AG09319 (cell line): ENCODE results near the gene SLC7A9.

Source experiments
- DNase-seq: peaks from one replicate; pipeline ENCODE4 v3.0.0-alpha.2; 2010; ENCODE audit warnings: low read depth; ENCODE audit errors: extremely low read depth
- CTCF ChIP-seq: IDR thresholded peaks from 2 replicates; pipeline ENCODE4 v1.5.1; 2011; ENCODE audit warnings: low read depth, mild to moderate bottlenecking, inconsistent platforms, low read length, moderate library complexity

The SLC7A9 gene

DNA sequence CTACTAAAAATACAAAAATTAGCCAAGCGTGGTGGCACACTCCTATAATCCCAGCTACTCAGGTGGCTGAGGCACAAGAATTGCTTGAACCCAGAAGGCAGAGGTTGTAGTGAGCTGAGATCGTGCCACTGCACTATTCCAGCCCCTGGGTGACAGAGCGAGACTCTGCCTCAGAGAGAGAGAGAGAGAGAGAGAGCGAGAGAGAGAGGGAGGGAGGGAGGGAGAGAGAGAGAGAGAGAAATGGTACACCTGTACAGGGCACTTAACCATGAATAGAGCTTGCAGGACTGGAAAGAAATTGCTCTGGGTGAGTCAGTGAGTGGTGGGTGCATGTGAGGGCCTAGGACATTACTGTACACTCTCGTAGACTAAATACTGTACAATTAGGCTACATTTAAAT is 40.5 kb upstream of the SLC7A9 start:
- no peak for TF ChIP-seq CTCF

GRCh38 chr19:32909257-32909656 is 39.7 kb upstream of the SLC7A9 start:
- DNase-seq, result no peak

More for the DNA sequence above, 40.5 kb upstream of the SLC7A9 start:
- DNase-seq, result no peak

GRCh38 chr19:32908641-32909190 is 39.1 kb upstream of the SLC7A9 start:
- DNase-seq, result no peak
- TF ChIP-seq CTCF, result no peak

More at GRCh38 chr19:32909257-32909656, 39.7 kb upstream of the SLC7A9 start:
- TF ChIP-seq CTCF, result no peak

DNA sequence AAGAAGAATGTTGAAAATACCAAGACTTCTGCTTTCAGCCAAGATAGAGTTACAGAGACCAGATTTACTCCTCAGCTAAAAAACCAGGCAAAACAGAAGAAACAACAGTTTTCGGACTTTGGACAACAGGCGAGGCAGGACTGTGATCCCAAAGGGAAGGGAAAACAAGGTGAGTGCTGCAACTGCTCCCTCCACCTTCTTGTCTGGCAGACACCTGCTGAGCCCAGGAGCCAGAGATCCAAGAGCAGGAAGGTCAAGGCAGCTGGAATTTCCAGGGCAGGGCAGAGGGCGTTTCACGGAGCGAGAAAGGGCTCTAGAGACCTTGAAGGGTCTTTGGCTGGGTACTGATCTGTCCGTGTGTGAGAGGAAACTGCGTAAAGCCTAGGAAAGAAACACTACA is 32.9 kb upstream of the SLC7A9 start:
- TF ChIP-seq CTCF, result no peak
- no peak for DNase-seq

- no peak for DNase-seq
- no peak for TF ChIP-seq CTCF
Observed at GRCh38 chr19:32901504-32902161, 32.1 kb upstream of the SLC7A9 start.

- TF ChIP-seq CTCF, result no peak
- DNase-seq, result peak; percentile 11
Observed at GRCh38 chr19:32896516-32897214, 27.1 kb upstream of the SLC7A9 start.

DNA sequence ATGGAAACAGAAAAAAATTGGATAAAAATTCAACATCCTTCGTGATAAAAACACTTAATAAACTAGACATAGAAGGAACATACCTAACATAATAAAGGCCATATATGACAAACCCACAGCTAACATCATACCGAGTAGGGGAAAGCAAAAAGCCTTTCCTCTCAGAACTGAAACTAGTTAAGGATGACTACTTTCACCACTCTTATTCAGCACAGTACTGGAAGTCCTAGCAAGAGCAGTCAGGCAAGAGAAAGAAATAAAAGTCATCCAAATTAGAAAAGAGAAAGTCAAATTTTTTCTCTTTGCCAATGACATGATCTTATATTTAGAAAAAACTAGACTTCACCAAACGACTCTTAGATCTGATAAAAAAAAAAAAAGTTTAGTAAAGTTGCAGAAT is 25.8 kb upstream of the SLC7A9 start:
- TF ChIP-seq CTCF, result no peak
- DNase-seq, result no peak
